D721Med (cell line): ENCODE measurements around the gene NPC1.

ENCODE experiments used
- DNase-seq: peaks from one replicate; pipeline ENCODE4 v3.0.0; 2011; ENCODE audit warnings: low spot score; ENCODE audit not compliant: insufficient read length
- FAIRE-seq: peaks from 2 replicates; lab custom pipeline; 2011; peaks lifted over from hg19 to GRCh38; lab: Jason Lieb, UNC
- TF ChIP-seq, protein P1 (sequence below): IDR thresholded peaks from 2 replicates; pipeline ENCODE4 v1.5.1; 2012; ENCODE audit warnings: mild to moderate bottlenecking, control low read depth; ENCODE audit not compliant: insufficient read depth; ENCODE audit errors: missing control alignments

NPC1 gene

DNA sequence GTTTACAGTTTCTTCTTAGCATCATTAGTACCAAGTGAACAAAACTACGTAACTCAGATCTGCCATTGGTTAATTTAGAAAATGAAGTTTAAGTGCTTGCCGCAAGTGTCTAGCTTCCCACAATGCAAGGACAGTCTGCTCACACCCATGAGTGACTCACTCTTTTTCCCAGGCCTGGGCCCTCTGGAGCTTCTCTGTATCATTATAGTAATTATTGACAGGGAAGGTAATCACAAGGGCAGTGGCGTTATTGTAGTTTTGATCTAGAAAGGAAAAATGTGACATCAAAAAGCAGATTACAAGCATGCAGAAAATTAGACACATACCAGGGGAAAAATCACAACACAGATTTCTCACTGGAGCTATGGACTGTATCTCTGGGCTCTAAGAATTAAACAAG is 38.5 kb downstream of the NPC1 start:
- DNase-seq: no peak
- no peak for FAIRE-seq
- TF ChIP-seq, protein P1, sequence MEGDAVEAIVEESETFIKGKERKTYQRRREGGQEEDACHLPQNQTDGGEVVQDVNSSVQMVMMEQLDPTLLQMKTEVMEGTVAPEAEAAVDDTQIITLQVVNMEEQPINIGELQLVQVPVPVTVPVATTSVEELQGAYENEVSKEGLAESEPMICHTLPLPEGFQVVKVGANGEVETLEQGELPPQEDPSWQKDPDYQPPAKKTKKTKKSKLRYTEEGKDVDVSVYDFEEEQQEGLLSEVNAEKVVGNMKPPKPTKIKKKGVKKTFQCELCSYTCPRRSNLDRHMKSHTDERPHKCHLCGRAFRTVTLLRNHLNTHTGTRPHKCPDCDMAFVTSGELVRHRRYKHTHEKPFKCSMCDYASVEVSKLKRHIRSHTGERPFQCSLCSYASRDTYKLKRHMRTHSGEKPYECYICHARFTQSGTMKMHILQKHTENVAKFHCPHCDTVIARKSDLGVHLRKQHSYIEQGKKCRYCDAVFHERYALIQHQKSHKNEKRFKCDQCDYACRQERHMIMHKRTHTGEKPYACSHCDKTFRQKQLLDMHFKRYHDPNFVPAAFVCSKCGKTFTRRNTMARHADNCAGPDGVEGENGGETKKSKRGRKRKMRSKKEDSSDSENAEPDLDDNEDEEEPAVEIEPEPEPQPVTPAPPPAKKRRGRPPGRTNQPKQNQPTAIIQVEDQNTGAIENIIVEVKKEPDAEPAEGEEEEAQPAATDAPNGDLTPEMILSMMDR: no peak

DNA sequence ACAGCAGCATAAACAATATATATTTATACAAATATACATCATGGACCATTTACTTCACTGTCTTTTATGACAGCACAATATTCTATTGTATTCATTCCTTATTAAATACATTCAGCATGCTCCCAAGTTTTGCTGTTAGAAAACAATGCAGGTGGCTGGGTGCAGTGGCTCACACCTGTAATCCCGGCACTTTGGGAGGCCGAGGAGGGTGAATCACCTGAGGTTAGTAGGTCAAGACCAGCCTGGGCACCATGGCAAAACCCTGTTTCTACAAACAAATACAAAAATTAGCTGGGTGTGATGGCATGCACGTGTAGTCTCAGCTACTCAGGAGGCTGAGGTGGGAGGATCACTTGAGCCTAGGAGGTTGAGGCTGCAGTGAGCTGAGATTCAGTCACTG is 39.0 kb downstream of the NPC1 start:
- DNase-seq (no peak), FAIRE-seq (no peak)
- TF ChIP-seq, protein P1: no peak

DNA sequence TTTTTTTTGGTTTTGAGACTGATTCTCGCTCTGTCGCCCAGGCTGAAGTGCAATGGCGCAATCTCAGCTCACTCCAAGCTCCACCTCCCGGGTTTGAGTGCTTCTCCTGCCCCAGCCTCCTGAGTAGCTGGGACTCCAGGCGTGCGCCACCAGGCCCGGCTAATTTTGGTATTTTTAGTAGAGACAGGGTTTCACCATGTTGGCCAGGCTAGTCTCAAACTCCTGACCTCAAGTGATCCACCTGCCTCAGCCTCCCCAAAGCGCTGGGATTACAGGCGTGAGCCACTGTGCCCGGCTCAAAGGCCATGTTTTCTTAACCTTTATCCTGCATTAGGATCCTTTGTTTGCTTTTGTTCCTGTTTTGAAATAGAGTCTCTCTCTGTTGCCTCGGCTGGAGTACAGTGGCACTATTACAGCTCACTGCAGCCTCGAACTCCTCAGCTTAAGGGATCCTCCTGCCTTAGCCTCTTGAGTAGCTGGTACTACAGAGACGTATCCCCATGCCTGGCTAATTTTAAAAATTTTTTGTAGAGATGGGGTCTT is 41.0 kb downstream of the NPC1 start:
- FAIRE-seq: no peak
- DNase-seq: no peak
- TF ChIP-seq, protein P1: no peak

DNA sequence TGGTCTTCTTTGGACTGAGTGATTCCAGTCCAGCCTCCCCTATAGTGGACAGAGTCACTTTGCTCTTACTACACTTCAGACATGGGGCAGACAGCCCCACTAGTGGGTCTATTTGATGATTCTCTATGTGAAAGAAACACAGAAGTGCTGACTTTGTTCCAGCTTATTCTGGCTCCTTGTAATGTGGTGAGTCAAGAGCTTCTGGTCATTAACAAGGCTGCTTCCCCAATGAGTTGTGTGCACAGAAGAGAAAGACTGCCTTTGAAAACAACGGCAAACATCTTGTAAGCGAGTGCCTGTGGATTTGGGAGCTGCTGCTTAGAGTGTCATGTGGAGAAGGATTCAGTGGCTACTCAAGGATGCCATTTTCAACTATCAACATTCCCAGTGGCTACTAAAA is 43.8 kb downstream of the NPC1 start:
- TF ChIP-seq, protein P1: no peak
- no peak for FAIRE-seq
- DNase-seq: no peak

DNA sequence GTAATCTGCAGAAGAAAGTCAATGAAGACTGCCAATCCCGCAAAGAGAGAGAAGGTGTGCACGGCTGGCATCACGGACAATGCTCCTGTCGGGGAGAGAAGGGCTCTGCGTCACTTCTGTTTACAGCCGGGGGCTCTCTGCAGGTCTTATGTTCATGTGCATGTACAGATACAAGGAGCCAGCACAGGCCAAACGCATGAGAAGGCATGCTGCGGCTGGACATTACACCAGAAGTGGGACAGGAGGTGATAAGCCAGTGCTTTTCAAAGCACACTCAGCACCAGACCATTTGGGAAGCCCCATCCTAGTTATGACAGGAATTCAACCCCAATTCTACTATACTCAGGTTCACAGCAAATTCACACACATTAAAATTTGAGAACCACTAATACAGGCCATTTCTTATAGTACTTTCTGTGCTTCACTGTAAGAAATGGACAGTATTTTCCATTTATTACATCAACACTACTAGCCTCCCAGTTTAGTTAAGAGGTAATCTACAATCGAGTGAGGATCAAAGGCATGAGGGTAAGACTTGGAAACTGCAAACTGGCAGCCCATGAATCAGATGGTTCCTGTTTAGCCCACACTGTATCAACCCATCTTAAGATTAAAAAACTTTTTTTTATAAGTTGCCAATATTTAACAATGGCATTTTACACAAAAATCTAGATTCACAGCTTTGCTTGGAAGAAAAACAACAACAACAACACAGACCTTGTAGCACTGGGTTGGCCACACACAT is 44.8 kb downstream of the NPC1 start:
- FAIRE-seq (no peak), DNase-seq (no peak)
- TF ChIP-seq, protein P1: no peak

DNA sequence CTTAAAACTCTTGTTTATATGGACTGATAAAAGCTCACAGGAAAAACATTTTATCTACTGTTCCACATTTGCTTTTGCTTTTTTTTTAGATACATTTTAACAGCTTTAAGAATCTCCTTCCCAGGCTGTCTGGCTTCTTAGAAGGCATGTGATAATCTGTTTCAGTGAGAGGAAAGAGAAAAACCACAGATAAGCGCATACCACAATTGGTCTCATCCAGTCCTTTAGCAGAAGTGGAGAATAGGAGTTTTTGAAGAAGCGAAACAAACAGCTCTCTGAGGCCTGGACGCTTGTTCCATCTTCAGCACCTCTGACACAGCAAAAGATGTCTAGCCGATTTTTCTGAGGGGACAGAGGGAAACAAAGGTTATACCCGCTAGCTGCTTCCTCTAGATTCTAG is 45.4 kb downstream of the NPC1 start:
- DNase-seq (no peak), FAIRE-seq (no peak)
- TF ChIP-seq, protein P1: no peak

DNA sequence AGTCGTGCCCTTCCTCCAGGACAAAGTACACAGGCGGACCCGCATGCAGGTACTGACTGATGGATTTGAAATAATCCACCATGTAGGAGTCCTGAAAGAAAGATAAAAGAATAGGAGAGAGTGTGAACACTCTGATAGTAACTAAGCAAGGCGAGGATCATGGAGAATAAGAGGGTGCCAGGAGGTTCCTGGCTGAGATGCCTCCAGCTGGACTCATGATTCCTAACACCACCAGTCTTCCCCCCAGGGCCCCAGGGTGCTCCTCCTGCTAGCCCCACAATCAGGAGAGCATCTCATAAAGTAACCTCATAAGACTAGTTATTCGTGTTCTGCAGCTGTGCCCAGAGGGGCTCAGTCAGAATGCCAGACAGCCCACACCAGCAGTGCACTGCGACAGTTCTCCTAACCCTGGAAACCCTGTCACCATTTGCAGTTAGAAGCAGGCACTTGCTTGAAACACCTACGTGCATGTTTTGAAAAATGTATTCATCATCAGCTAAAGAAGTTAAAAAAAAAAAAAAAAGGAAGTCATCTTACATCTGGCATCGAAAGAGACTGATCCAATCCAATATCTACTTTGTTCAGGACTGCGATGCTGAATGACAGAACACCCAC is 46.3 kb downstream of the NPC1 start:
- TF ChIP-seq, protein P1: no peak
- no peak for FAIRE-seq

More for the DNA sequence above, 46.3 kb downstream of the NPC1 start:
- no peak for DNase-seq
